GM18505 (cell line): ENCODE results near the gene RFX7.
A peak's percentile ranks its signal among the peaks of the same experiment; 100 is the strongest.

ENCODE experiments used
- ATAC-seq: cut with Tn5 transposase; IDR thresholded peaks from one replicate; pipeline ENCODE4 v1.9.1; 2021; ENCODE audit not compliant: unreplicated experiment
- POLR2A ChIP-seq: IDR thresholded peaks from 4 replicates; pipeline ENCODE4 v1.6.1; 2011; ENCODE audit warnings: borderline replicate concordance; ENCODE audit not compliant: insufficient read depth, insufficient read length; ENCODE audit errors: extremely low read depth

The RFX7 gene

GRCh38 chr15:56233549-56233948, 10.1 kb downstream of the RFX7 start:
- no peak for TF ChIP-seq POLR2A
- ATAC-seq: no peak

DNA sequence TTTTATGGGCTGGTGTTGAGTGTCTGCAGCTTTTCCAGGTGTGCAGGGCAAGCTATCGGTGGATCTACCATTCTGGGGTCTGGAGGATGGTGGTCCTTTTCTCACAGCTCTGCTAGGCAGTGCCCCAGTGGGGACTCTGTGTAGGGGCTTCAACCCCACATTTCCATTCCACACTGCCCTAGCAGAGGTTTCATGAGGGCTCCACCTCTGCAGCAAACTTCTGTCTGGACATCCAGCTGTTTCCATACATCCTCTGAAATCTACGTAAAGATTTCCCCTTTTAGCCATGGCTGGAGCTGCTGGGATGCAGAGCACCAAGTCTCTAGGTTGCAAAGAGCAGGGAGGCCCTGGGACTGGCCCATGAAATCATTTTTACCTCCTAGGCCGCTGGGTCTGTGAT, 11.6 kb downstream of the RFX7 start:
- no peak for ATAC-seq
- TF ChIP-seq POLR2A: no peak

GRCh38 chr15:56228854-56229253, 14.8 kb downstream of the RFX7 start:
- no peak for TF ChIP-seq POLR2A
- ATAC-seq: no peak

DNA sequence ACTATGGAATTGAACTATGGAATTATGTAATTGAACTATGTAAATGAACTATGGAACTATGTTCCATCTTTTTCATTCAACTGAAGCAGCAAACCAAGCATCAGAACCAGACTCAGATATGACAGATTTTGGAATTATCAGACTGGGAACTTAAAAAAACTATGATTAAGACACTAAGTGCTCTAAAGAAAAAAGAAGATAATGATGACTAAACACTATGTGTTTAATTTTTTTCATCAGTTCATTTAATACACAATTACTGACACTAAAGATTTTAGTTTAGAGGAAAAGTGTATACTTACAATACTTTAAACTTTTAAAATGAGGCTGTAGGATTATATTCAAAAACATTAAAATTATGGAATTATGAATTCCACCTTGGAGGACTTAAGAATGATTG, 15.3 kb downstream of the RFX7 start:
- no peak for ATAC-seq
- TF ChIP-seq POLR2A: no peak

DNA sequence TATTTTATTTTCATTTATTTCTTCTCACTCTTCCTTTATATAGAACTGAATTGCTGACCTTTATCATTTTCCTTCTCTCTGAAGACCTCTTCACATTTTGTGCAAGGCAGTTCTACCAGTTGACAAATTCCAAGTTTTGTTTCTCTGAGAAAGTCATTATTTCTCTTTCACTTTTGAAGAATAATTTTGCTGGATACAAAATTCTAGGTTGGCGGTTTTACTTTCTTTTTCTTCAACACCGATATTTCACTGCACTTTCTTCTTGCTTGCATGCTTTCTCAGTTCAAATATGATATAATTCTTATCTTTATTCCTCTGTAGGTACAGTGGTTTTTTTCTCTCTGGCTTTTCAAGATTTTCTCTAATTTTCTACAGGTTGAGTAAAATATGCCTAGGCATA, 15.9 kb downstream of the RFX7 start:
- no peak for TF ChIP-seq POLR2A
- no peak for ATAC-seq

- no peak for ATAC-seq
- TF ChIP-seq POLR2A: no peak
These were observed 16.4 kb downstream of the RFX7 start for GRCh38 chr15:56227306-56227705.

- no peak for ATAC-seq
- no peak for TF ChIP-seq POLR2A
These were observed 18.2 kb downstream of the RFX7 start for GRCh38 chr15:56225520-56225919.

- ATAC-seq: no peak
- no peak for TF ChIP-seq POLR2A
These were observed 21.4 kb downstream of the RFX7 start for GRCh38 chr15:56222302-56222701.

DNA sequence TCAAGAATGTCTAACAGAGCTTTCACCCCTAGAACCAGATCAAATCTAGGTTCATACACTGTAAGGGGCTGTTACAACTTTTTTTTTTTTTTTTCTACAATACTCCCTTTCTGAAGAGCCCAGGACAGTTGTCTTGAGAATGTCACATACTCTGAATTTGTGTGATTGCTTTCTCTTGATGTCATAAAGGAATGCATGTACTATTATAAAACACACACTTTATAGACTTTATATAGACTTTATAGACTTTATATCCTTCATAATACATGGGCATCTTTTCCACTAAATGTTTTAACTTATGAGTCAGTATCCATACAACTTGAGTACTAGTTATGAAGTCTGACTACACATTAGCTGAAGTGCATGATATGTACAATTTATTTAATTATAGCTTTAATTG, 26.3 kb downstream of the RFX7 start:
- no peak for ATAC-seq
- TF ChIP-seq POLR2A: no peak

DNA sequence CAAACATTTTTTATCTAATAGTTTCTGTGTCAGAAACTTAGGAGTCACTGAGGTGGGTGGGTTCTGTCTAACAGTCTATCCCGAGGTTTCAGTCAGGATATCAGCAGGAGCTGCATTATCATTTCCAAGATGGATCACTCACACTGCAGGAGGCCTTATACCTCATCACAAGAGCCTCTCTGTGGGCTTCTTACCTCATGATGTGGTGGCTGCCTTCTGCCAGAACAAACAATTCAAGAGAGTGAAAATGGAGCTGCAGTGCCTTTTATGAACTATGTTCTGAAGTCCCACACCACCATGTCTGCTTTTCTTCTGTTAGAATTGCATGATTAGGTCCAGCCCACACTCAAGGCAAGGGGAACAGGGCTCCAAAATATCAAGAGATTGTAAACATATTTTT, 27.9 kb downstream of the RFX7 start:
- no peak for ATAC-seq
- TF ChIP-seq POLR2A: no peak

- TF ChIP-seq POLR2A: no peak
- ATAC-seq: no peak
These were observed 31.6 kb downstream of the RFX7 start for GRCh38 chr15:56211960-56212550.

DNA sequence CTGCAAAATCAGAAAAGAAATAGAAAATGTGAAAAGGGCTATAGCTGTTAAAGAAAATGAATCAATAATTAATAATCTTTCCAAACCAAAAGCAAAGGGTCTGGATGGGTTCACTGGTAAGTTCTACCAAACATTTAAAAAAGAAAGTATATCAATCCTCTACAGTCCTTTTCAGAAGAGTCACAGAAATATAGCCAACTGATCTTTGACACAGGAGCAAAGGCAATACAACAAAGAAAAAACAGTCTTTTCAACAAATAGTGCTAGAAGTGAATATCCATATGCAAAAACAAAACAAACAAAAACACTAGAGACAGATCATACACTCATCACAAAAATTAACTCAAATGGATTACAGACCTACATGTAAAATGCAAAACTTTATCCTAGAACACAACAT, 32.6 kb downstream of the RFX7 start:
- TF ChIP-seq POLR2A: no peak
- ATAC-seq: no peak

DNA sequence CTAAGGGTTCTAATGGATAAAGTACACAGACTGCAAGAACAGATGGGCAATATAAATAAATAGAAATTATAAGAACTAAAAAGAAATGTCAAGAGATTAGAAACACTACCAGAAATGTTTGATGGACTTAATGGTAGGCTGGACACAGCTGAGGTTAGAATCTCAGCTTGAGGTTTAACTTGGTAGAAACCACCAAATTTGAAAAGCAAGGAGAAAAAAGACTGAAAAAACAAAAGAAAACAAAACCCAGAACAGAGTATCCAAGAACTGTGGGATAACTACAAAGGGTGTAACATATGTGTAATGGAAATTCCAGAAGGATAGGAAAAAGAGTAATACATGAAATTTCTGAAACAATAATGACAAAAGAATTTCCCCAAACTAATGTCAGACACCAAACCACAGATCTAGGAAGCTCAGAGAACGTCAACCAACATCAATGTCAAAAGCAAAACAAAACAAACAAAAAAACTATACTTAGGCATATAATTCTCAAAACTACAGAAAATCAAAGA, 35.0 kb downstream of the RFX7 start:
- no peak for ATAC-seq
- no peak for TF ChIP-seq POLR2A

- TF ChIP-seq POLR2A: no peak
- no peak for ATAC-seq
These were observed 35.5 kb downstream of the RFX7 start for GRCh38 chr15:56208185-56208584.

DNA sequence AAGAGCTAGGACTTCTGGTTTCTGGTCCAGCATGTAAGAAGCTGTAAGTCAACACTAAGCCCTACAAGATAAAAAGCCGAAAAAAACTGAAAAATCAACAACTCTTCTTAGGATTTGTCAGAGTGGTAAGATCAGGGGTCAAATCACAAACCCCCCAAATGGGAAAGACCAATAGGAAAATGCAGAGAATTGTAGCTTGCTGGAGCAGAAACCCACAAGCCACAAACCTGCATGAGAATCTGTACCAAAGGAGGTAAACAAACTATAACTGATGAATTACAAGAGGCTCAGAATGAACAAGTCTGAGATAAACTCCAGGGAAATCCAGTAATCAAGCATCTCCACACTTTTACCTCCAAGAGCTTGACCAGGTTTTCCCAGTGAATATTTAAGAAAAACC, 36.0 kb downstream of the RFX7 start:
- no peak for TF ChIP-seq POLR2A
- ATAC-seq: no peak

- peak; percentile 66 for ATAC-seq
- no peak for TF ChIP-seq POLR2A
These were observed 36.6 kb downstream of the RFX7 start for GRCh38 chr15:56207092-56207491.
